Stimulated activated naive CD8-positive, alpha-beta T cell treated with anti-CD3 and anti-CD28 coated beads, Interleukin-15, amount 100 ng/mL, for 72 hours (primary cell): ENCODE data around the gene CCDC146.

Source experiments
- ATAC-seq: fragments of 150-1000 bp; cut with Tn5 transposase; 2 replicates; pipeline ENCODE4 v1.10.0; 2021; ENCODE audit warnings: mild to moderate bottlenecking, moderate library complexity
- DNase-seq, 2 donors: peaks; one replicate each; pipeline ENCODE4 v3.0.0; 2021 to 2022
- H3K27ac Mint-ChIP-seq, 2 donors: one replicate each; pipeline ENCODE4 v1.8.0; 2022; ENCODE audit warnings: mild to moderate bottlenecking in 2 of 2, mixed read lengths in 2 of 2, moderate library complexity in 2 of 2
- H3K27me3 Mint-ChIP-seq: one replicate; pipeline ENCODE4 v1.8.0; 2022; ENCODE audit warnings: mixed read lengths
- H3K4me1 Mint-ChIP-seq: one replicate; pipeline ENCODE4 v1.8.0; 2022; ENCODE audit warnings: mild to moderate bottlenecking, mixed read lengths
- H3K4me3 Mint-ChIP-seq, 2 donors: one replicate each; pipeline ENCODE4 v1.8.0; 2022; ENCODE audit warnings: mild to moderate bottlenecking in 2 of 2, mixed read lengths in 2 of 2, moderate library complexity in 1 of 2
- H3K9me3 Mint-ChIP-seq, 2 donors: one replicate each; pipeline ENCODE4 v1.8.0; 2022; ENCODE audit warnings: mixed read lengths in 2 of 2

Gene CCDC146

GRCh38 chr7:77313876-77314480 lies 191.6 kb downstream of the CCDC146 start:
- Mint-ChIP-seq H3K27me3 (no peaks in the 10 kb centered on the region), H3K27ac (no peak overlapping the region), H3K4me3 (no peak overlapping the region), H3K4me1 (no peaks in the 10 kb centered on the region), H3K9me3 (no peaks in the 10 kb centered on the region)
- DNase-seq (no peak), ATAC-seq (no peak)

- DNase-seq (no peak), ATAC-seq (no peak)
- H3K4me1 Mint-ChIP-seq: no peaks in the 10 kb centered on the region
- no peak overlapping the region for H3K4me3 Mint-ChIP-seq
- H3K9me3 Mint-ChIP-seq: no peaks in the 10 kb centered on the region
- no peak overlapping the region for H3K27ac Mint-ChIP-seq
- no peaks in the 10 kb centered on the region for H3K27me3 Mint-ChIP-seq
Measured at GRCh38 chr7:77315182-77315591, 192.8 kb downstream of the CCDC146 start.

- H3K27ac Mint-ChIP-seq: no peak overlapping the region
- ATAC-seq (no peak), DNase-seq (no peak)
- H3K4me1 Mint-ChIP-seq: no peaks in the 10 kb centered on the region
- no peak overlapping the region for H3K4me3 Mint-ChIP-seq
- H3K27me3 Mint-ChIP-seq: no peaks in the 10 kb centered on the region
- no peaks in the 10 kb centered on the region for H3K9me3 Mint-ChIP-seq
Measured at GRCh38 chr7:77316219-77316978, 194.0 kb downstream of the CCDC146 start.

- DNase-seq (no peak), ATAC-seq (no peak)
- no peak overlapping the region for H3K27ac Mint-ChIP-seq
- H3K4me3 Mint-ChIP-seq: no peak overlapping the region
- H3K9me3 Mint-ChIP-seq: no peaks in the 10 kb centered on the region
- no peaks in the 10 kb centered on the region for H3K4me1 Mint-ChIP-seq
- H3K27me3 Mint-ChIP-seq: no peaks in the 10 kb centered on the region
Measured at GRCh38 chr7:77318019-77318418, 195.6 kb downstream of the CCDC146 start.

- H3K4me3 Mint-ChIP-seq: no peak overlapping the region
- H3K9me3 Mint-ChIP-seq: no peaks in the 10 kb centered on the region
- no peak overlapping the region for H3K27ac Mint-ChIP-seq
- H3K4me1 Mint-ChIP-seq: no peaks in the 10 kb centered on the region
- DNase-seq (no peak), ATAC-seq (no peak)
- no peaks in the 10 kb centered on the region for H3K27me3 Mint-ChIP-seq
Measured at GRCh38 chr7:77320137-77320536, 197.7 kb downstream of the CCDC146 start.

- H3K27me3 Mint-ChIP-seq: no peaks in the 10 kb centered on the region
- ATAC-seq (no peak), DNase-seq (no peak)
- no peak overlapping the region for H3K4me3 Mint-ChIP-seq
- H3K27ac Mint-ChIP-seq: no peak overlapping the region
- H3K9me3 Mint-ChIP-seq: no peaks in the 10 kb centered on the region
- H3K4me1 Mint-ChIP-seq: peaks cover under 1% of the 10 kb centered on the region
Measured at GRCh38 chr7:77320714-77321113, 198.3 kb downstream of the CCDC146 start.

GRCh38 chr7:77321300-77321699 lies 198.9 kb downstream of the CCDC146 start:
- ATAC-seq (no peak), DNase-seq (no peak)
- peaks cover 6% of the 10 kb centered on the region for H3K4me1 Mint-ChIP-seq
- H3K27me3 Mint-ChIP-seq: no peaks in the 10 kb centered on the region
- H3K4me3 Mint-ChIP-seq: no peak overlapping the region
- no peaks in the 10 kb centered on the region for H3K9me3 Mint-ChIP-seq
- no peak overlapping the region for H3K27ac Mint-ChIP-seq

GRCh38 chr7:77326131-77326530 lies 203.7 kb downstream of the CCDC146 start:
- H3K9me3 Mint-ChIP-seq: no peaks in the 10 kb centered on the region
- no peak overlapping the region for H3K4me3 Mint-ChIP-seq
- peaks cover 53% of the 10 kb centered on the region for H3K4me1 Mint-ChIP-seq
- DNase-seq: no peak
- ATAC-seq: no peak
- H3K27ac Mint-ChIP-seq: peak overlapping the region in 1 of 2 donors; percentile 59
- H3K27me3 Mint-ChIP-seq: no peaks in the 10 kb centered on the region

GRCh38 chr7:77327067-77327931 lies 204.9 kb downstream of the CCDC146 start:
- DNase-seq: no peak
- peaks cover 64% of the 10 kb centered on the region for H3K4me1 Mint-ChIP-seq

GRCh38 chr7:77327932-77328628 lies 205.7 kb downstream of the CCDC146 start:
- ATAC-seq (peak; percentile 72), DNase-seq (peak; percentile 30 to 36)
- H3K4me1 Mint-ChIP-seq: peaks cover 64% of the 10 kb centered on the region
- H3K4me3 Mint-ChIP-seq: peak overlapping the region; percentile 73 to 79
- no peaks in the 10 kb centered on the region for H3K9me3 Mint-ChIP-seq
- no peaks in the 10 kb centered on the region for H3K27me3 Mint-ChIP-seq
- peak overlapping the region; percentile 25 to 87 for H3K27ac Mint-ChIP-seq

More at GRCh38 chr7:77327067-77327931, 204.9 kb downstream of the CCDC146 start:
- Mint-ChIP-seq H3K27me3 (no peaks in the 10 kb centered on the region), H3K9me3 (no peaks in the 10 kb centered on the region), H3K4me3 (peak overlapping the region; percentile 73 to 79), H3K27ac (peak overlapping the region in 1 of 2 donors; percentile 1)
- ATAC-seq: no peak

GRCh38 chr7:77328669-77329068 lies 206.3 kb downstream of the CCDC146 start:
- H3K27ac Mint-ChIP-seq: peak overlapping the region in 1 of 2 donors; percentile 81
- no peaks in the 10 kb centered on the region for H3K9me3 Mint-ChIP-seq
- no peaks in the 10 kb centered on the region for H3K27me3 Mint-ChIP-seq
- DNase-seq (no peak), ATAC-seq (peak; percentile 22)
- peak overlapping the region; percentile 73 to 79 for H3K4me3 Mint-ChIP-seq
- H3K4me1 Mint-ChIP-seq: peaks cover 64% of the 10 kb centered on the region

GRCh38 chr7:77329466-77330168 lies 207.2 kb downstream of the CCDC146 start:
- ATAC-seq (peak; percentile 75), DNase-seq (no peak)
- no peaks in the 10 kb centered on the region for H3K27me3 Mint-ChIP-seq
- H3K9me3 Mint-ChIP-seq: no peaks in the 10 kb centered on the region
- H3K27ac Mint-ChIP-seq: peak overlapping the region; percentile 60 to 83
- H3K4me3 Mint-ChIP-seq: peak overlapping the region; percentile 73 to 79
- H3K4me1 Mint-ChIP-seq: peaks cover 64% of the 10 kb centered on the region

- no peaks in the 10 kb centered on the region for H3K9me3 Mint-ChIP-seq
- peak in 1 of 2 donors; percentile 48 for DNase-seq
- peak overlapping the region; percentile 60 to 83 for H3K27ac Mint-ChIP-seq
- peaks cover 64% of the 10 kb centered on the region for H3K4me1 Mint-ChIP-seq
- H3K27me3 Mint-ChIP-seq: no peaks in the 10 kb centered on the region
- H3K4me3 Mint-ChIP-seq: peak overlapping the region; percentile 65 to 73
- peak; percentile 49 for ATAC-seq
Measured at GRCh38 chr7:77330169-77330882, 207.9 kb downstream of the CCDC146 start.
